ENCODE results near the gene CACNA1E.

Gene CACNA1E

DNA sequence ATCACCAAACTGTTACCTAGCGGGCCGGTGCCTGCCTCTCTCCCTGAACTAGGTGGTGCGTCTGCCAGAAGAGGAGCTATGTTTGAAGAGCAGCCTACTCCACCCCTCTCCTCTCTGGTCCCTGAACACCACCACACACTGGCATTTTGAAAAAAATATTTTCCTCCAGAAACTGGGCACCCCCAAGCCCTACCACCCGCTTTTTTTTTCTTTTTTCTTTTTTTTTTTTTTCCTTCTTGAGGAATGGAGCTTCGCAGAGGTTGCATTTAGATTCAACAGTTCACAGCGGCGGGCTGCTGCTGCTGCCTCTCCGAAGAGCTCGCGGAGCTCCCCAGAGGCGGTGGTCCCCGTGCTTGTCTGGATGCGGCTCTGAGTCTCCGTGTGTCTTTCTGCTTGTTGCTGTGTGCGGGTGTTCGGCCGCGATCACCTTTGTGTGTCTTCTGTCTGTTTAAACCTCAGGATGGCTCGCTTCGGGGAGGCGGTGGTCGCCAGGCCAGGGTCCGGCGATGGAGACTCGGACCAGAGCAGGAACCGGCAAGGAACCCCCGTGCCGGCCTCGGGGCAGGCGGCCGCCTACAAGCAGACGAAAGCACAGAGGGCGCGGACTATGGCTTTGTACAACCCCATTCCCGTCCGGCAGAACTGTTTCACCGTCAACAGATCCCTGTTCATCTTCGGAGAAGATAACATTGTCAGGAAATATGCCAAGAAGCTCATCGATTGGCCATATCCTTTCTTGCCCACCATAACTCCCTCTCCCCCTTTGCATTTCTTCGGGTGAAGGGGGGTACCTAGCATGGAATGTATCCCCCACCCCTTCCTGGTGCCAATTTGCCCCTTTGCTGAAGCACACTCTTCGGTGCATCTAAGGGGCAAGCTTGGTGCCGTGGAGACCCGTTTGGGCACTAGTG, at the start of gene CACNA1E:
Gene CACNA1E (plus strand): TSS at position 233 of the 911 bp plus-strand sequence. CDS start 228 bp downstream, at position 461.
- in situ Hi-C loops (cut with MboI; ENCODE audit: low sequenced_read_pairs) = no loop called here

DNA sequence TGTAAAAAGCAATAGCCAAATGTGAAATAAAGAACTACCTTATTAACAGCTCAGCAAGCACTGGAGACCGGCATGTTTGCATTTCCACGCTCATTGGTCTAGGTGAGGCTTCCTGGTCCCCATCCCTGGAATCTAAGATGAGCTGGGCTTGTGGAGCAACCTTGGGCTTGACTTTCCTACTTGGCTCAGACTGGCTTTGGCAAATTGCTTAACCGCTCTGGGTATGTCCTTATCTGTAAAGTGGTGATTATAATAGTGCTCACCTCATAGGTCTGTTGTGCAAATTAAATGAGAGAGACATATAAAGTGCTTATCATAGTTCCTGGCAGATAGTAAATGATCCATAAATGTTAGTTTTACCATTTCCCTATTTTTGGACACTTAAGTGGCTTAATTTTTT, 49.4 kb upstream of the CACNA1E start:
- in situ Hi-C loops (cut with MboI; ENCODE audit: low sequenced_read_pairs) = no loop called here

DNA sequence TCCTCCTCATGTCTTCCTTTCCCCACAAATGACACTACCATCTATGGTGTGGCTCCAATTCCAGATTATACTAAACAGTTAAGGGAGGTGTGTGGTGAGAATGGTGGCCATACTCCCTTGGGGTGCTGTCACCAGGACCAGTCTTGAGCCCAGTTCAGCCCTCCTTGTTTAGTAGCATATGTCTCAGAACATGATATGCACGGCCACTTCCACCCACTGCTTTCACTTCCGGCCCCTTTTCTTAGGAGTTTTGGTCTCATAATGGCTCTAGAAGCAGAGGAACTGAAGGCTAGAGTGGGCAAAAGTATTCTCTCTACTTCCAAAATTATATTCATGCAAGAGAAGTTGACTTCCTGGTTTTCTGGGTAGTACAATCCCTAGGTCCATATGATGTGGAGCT, 45.3 kb upstream of the CACNA1E start:
- in situ Hi-C loops (cut with MboI; ENCODE audit: low sequenced_read_pairs) = no loop called here

DNA sequence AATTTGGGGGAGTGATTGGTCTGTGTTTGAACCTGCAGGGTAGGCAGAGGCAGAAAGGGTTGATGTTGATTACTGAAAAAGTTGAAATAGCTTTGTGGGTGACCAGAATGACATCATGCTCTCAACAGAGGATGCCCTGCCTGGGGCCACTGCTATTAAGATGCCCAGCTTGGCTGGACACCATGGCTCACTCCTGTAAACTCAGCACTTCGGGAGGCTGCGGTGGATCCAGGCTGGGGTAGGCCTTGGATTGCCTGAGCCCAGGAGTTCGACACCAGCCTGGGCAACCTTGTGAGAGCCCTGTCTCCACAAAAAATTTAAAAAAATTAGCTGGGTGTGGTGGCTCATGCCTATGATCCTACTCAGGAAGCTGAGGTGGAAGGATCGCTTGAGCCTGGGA, 42.8 kb upstream of the CACNA1E start:
- in situ Hi-C loops (cut with MboI; ENCODE audit: low sequenced_read_pairs) = no loop called here

DNA sequence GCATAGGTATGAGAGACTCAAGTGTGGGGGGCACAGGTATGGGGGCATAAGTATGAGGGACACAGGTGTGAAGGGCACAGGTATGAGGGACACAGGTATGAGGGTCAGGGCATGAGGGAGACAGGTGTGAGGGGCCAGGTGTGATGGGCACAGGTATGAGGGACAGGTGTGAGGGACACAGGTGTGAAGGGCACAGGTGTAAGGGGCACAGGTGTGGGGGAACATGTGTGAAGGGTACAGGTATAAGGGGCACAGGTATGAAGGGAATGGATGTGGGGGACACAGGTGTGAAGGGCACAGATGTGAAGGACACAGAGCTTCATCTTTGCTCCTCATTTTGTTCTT, 41.2 kb upstream of the CACNA1E start:
- in situ Hi-C loops (cut with MboI; ENCODE audit: low sequenced_read_pairs) = no loop called here

DNA sequence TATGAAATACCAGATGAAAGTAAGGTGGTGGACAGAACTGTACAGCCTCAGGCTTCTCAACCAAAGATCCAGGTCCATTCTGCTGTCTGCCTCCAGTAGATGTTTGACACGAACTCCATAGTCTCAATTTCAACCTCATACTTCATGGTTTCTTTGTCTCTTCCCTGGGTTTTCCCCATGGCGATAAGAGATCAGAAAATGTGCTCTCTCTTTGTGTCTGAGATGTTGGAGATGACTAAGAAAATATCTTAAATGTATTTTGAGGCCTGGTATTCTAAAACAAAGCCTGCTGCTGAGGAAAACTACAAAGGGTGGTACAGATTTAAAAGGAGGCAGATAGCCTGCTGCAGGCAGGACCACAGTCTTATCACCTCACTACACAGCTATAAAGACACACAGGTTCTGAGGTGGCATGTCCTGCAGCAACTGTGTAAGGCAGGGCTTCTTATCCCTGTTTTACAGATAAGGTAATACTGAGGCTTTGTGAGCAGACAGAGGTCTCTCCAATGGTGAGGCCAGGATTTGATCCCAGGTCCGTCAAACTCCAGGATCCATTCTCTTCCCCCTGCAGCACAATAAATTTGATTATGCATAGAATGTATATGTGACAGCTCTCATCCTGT, 40.0 kb upstream of the CACNA1E start:
- in situ Hi-C loops (cut with MboI; ENCODE audit: low sequenced_read_pairs) = no loop called here

DNA sequence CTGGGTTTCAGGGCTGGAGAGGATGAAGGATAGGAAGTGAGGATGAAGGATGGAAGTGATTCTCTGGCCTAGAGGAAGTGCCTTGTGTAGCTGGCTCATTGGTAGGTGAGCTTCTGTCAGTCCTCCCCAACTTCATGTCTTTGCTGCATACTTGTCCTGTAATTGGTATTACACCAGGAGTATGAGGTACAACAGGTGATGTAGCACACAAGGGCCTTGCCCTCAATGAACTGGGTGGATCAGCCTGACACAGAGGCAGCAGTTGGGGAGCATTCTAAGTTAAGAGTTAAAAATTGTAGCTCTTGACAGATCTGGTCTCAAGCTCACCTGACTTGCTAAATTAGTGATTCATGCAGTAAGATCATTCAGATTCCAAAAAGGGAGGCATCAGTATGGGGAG, 37.9 kb upstream of the CACNA1E start:
- in situ Hi-C loops (cut with MboI; ENCODE audit: low sequenced_read_pairs) = no loop called here

DNA sequence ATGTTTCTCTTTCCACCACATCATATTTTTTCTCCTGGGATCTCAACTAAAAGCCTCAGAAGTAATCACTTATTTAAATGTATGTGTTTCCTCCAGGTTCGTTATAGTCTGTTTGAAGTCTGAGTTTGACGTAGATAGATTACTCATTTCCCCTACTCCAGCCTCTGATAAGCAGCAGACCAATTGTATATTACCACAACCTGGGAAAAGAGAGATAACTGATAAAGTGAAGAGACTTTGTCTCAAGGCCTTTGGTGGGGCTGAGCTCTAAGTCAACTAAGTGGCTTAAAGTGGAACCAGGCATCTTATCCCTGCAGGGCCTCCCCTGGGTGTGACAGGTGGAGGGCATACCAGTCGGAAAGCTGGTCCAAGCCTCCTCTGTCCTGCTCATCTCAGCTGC, 34.9 kb upstream of the CACNA1E start:
- in situ Hi-C loops (cut with MboI; ENCODE audit: low sequenced_read_pairs) = no loop called here

DNA sequence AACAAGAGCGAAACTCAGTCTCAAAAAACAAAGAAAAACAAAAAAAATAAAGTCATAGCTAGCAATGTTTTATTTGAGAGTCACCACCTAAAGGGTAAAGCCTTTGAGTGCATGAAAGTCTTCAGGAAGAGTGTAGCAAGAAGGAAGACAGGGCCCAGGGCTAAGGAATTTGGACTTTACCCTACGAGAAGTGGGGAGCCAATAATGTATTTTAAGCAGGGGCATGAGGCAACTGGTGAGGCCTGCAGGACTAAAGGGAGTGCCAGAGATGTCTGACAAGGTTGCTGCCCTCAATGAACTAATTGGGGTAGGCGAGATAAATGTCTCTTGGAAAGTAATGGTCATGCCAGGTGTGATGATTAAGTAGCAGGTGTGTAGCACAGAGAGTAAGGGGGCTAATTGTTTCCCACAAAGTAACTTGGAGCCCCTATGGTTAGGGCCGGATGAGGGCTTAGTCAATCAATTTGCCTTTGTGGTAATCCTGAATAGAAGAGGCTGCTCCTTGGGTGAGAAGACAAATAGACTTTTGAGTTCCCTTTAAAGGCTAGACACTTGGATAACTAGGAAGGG, 31.6 kb upstream of the CACNA1E start:
- in situ Hi-C loops (cut with MboI; ENCODE audit: low sequenced_read_pairs) = no loop called here

DNA sequence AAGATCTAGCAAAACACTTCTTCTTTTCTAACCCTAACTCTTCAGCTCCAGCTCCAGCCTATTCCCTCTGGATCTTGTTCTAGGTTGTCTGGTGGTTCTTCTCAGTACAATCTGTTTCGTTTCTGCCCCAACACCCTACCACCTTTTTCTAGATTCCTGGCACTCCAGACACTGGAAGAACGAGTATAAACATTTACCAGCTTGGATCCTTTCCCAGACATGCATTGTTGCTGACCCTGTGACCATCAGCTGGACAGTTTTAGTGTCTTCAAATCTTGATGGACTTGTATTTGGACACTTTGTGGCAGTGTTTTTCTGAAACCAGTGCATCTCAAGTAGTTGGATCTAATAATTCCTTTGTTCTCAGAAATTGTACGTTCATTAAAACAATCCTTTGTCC, 30.6 kb upstream of the CACNA1E start:
- in situ Hi-C loops (cut with MboI; ENCODE audit: low sequenced_read_pairs) = no loop called here

DNA sequence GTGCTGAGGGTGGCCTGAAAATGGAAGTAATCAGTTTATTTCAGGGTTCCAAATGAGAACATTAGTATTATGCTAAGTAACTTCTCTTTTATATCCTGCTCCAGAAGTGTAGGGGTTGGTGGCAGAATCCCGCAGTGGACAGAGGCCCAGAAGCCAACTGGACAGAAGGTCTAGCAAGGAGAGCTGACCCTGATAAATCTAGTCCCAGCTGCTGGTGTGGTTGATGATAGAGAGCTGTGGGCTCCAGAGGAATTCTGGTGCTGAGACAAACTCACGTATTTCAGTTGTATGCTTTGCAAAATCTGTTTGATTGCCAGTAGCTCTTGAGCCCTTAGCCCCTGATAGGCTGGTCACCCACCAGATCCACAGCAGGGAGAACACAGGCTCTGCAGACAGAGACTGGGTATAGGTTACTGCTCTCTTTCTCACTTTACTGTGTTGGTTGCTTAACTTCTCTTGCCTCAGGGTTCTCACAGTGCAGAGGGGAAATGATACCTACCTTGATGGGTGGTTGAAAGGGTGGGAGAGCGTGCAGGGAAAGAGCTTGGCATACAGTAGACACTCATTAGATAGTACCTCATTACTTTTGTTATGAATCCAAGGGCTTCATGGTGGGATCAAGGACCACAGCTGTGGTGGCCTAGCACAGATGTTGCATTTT, 29.6 kb upstream of the CACNA1E start:
- in situ Hi-C loops (cut with MboI; ENCODE audit: low sequenced_read_pairs) = no loop called here

DNA sequence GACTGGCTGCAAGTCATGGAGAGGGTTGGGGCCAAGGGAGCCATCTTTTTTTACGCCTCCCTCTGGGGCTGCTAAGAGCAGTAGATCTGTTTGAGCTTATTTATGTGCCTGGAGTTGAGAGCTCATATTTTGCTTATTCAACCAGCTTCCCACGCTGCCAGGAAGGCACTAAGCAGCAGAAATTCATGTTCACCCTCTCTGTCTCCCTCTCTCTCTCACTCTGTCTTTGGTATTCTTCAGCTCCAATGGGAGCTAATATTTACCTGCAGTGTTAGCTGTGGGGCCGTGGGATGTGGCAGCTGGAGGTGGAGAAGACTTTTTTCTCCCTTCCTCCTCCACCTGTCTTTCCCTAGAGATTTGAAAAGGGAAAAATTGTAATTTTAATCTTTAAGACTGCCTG, 26.8 kb upstream of the CACNA1E start:
- in situ Hi-C loops (cut with MboI; ENCODE audit: low sequenced_read_pairs) = no loop called here

DNA sequence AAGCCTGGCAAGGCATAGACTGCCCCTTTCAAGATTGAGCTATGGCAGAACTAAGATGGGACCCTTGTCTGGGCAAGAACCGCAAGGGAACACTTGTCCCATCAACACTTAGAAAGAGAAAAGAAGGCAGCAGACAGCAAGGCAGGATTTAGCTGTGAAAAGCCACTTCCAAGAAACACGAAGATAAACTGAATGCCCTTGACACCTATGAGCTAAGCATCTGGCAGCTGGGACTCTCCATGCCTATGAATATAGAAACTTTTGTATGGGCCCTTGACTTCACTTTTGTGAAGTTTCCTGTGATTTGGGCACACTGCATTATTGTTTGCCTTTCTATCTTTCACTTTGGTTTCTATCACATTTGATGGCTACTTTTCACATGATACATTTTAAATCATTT, 24.9 kb upstream of the CACNA1E start:
- in situ Hi-C loops (cut with MboI; ENCODE audit: low sequenced_read_pairs) = no loop called here

DNA sequence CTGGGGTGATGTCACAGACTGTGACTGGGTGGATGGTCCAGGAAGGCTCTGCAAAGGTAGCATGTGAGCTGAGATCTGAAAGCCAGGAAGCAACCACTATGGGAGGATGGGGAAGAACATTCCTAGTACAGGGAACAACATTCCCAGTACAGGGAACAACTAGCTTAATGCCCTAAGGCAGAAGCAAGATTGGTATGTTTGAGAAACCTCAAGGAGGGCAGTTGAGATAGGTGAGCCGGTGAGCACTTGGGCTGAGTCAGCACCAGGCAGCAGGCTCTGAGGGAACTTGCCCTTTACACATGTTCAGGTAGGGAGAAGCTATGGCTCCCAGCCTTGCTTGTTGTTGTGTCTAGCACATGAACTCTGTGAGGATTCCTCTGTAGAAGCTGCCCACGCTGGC, 24.2 kb upstream of the CACNA1E start:
- in situ Hi-C loops (cut with MboI; ENCODE audit: low sequenced_read_pairs) = no loop called here

DNA sequence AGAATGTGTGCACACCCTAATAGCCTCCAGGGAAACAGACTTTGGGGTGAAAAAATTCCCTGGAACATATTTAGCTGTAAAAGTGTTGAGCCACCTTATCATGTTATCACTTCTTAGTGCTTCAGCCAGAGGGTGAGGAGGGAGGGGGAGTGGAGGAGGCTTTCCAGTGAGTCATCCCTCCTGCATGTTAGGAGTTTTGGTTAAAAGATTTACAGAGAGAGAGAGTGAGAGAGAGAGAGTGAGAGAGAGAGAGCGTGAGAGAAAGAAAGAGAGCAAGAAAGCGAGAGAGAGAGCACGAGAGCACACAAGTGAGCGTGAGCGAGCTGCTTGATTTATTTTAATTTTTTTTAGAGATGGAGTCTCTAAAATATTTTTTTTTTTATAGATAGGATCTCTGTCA, 13.5 kb upstream of the CACNA1E start:
- in situ Hi-C loops (cut with MboI; ENCODE audit: low sequenced_read_pairs) = no loop called here

DNA sequence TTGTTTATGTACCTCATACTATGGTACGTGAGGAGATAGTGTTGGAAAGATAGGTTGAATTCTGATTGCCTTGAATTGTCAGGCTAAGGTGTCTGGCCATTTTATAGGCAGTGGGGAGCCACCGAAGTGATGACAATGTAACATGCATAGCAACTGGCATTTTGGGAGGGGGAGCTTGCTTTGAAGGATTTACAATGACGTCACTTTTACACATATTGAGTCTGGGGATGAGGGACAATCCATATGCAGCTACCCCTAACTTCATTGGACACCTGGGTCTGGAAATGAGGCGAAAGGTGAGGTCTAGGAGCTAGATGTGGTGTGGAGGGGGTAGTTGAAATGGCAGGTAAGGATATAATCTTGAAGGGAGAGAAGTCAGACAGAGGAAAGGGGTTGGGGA, 7.7 kb upstream of the CACNA1E start:
- in situ Hi-C loops (cut with MboI; ENCODE audit: low sequenced_read_pairs) = no loop called here

DNA sequence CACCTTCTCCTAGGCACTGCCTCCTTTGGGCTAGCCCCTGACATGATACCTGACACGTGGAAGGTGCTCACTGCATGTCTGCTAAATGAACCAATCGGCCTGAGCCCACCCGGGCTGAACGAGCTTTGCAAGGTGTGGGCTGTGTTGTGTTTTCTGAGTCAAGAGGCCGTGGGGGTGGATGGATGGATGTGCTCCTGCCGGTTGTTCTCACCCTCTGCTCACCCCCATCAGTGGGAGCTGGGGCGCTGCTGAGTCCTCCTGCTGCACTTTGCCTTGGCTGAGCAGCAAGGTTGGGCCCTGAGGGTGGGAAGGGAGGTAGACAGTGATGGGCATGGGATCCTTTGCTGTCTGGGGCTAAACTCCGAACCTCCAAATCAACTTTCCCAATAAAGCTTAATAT, 6.7 kb upstream of the CACNA1E start:
- in situ Hi-C loops (cut with MboI; ENCODE audit: low sequenced_read_pairs) = no loop called here

DNA sequence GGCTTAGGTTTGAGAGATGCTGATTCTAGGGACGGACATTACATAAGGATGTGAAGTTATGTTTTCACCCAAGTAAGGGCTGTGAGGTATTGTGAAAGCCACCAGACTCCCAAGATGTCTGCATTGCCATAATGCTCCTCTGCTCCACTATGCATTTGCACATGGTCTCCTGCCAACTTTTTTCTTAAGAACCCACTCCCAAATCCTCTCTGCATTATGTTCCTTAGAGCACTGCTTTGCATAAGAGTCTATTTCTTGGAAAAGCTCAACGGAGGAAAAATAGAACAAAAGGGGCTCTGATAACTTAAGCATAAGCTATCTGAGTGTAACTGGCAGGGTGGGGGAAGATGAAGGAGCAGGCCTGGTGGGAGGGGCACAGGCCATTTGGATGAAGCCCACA, 5.0 kb upstream of the CACNA1E start:
- in situ Hi-C loops (cut with MboI; ENCODE audit: low sequenced_read_pairs) = no loop called here

DNA sequence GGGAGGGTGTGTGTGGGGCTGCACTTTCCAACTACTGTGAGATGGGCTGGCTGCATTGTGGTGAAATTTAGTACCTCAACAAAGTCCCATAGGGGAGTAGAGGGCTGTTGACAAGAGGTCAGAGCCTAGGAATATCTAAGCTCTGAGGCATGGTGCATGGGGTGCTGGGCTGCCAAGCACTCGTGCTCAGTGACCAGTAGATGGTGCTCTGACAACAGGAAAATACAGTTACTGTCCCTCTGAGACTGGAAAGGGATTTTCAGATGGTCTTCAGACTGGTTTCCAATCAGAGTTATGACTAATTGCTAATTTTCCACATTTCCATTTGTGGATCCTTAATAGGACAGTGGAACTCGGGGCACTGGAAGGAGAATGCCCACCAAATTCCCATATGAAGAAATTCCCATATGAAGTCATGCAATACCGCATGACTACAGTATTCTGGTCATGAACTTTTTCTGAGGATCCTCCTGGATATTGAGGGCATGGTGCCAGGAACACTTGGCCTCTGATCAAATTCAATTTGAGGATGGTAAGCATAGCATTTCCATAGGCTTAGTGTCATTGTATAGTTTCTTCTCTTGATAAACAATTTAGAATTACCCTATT, 4.1 kb upstream of the CACNA1E start:
- in situ Hi-C loops (cut with MboI; ENCODE audit: low sequenced_read_pairs) = no loop called here

DNA sequence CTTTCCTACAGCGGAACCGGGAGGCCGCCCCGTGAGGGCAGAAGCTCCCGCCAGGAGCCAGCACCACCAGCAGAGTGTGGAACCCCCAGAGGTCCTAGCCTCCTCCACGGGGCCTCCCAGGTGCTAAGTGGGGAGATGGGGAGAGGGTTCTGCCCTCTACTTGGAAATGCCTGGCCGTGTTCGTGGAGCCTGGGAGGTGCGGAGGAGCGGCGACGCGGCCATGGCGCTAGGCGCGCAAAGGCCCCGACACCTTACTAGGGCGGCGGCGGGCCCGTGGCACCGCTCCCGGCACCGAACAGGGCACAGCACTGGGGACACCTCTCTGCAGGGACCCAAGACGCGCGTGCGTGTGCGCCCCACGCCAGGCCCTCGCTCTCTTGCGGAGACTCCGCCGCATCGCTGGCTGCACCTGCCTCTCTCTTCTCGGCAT, 1.3 kb upstream of the CACNA1E start:
- in situ Hi-C loops (cut with MboI; ENCODE audit: low sequenced_read_pairs) = no loop called here
